Cortex of kidney (tissue), 1 donor: ENCODE data around the gene NR4A2.
"Not testable (repeated sequence)": the region's sequence is repeated elsewhere in the genome, so short reads cannot be mapped to it uniquely, and the experiment has no call there.

Source experiments
- DNase-seq: peaks from one replicate; lab custom pipeline; 2025; lab: John Stamatoyannopoulos, UW

The NR4A2 gene

GRCh38 chr2:156321243-156321904 lies 11.1 kb downstream of the NR4A2 start:
- DNase-seq: no peak

GRCh38 chr2:156320486-156321098 lies 11.9 kb downstream of the NR4A2 start:
- no peak for DNase-seq

- DNase-seq: no peak
Measured at GRCh38 chr2:156319811-156320485, 12.6 kb downstream of the NR4A2 start.

GRCh38 chr2:156317631-156318030 lies 14.9 kb downstream of the NR4A2 start:
- DNase-seq: no peak

- no peak for DNase-seq
Measured at GRCh38 chr2:156311976-156312375, 20.5 kb downstream of the NR4A2 start.

GRCh38 chr2:156310773-156311172 lies 21.7 kb downstream of the NR4A2 start:
- no peak for DNase-seq

GRCh38 chr2:156309917-156310316 lies 22.6 kb downstream of the NR4A2 start:
- no peak for DNase-seq

GRCh38 chr2:156309167-156309566 lies 23.4 kb downstream of the NR4A2 start:
- no peak for DNase-seq

- DNase-seq: no peak
Measured at GRCh38 chr2:156306821-156307220, 25.7 kb downstream of the NR4A2 start.

- no peak for DNase-seq
Measured at GRCh38 chr2:156305121-156305520, 27.4 kb downstream of the NR4A2 start.

GRCh38 chr2:156300337-156300736 lies 32.2 kb downstream of the NR4A2 start:
- no peak for DNase-seq

GRCh38 chr2:156294945-156295580 lies 37.5 kb downstream of the NR4A2 start:
- DNase-seq: no peak

GRCh38 chr2:156293382-156293781 lies 39.1 kb downstream of the NR4A2 start:
- DNase-seq: not testable (repeated sequence)

- no peak for DNase-seq
Measured at GRCh38 chr2:156279446-156280150, 52.9 kb downstream of the NR4A2 start.
